GM21390 (cell line): Measurements from ENCODE around the gene COPS9.

Experiments used
- ATAC-seq: cut with Tn5 transposase; IDR thresholded peaks from one replicate; pipeline ENCODE4 v1.9.1; 2021; ENCODE audit not compliant: unreplicated experiment

COPS9 gene

DNA sequence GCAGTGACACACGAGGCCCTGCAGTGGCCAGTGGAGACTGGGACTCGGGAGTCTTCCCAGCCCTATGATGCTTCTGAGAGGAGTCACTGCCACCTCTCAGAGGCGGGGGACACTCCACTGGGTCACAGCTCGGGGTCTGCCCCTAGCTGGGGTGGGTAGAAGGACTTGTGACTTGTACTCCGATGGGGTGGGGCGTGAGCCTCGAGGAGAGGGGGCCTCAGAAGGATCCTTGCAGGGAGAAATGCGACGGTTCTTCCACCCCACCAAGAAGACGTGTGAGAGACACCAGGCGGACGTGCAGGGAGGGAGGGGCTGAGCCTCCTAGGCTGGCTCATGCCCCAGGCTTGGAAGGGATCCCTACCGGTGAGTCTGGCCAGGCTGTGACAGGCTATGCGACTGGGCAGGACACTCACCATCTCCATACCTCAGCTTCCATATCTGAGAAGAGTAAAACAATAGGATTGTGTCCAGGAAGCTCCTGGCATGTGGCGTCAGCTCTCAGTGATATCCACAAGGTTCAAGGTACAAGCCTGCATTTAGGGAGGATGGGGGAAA is 15.4 kb upstream of the COPS9 start:
- no peak for ATAC-seq

- ATAC-seq, result no peak
Observed at GRCh38 chr2:240149943-240150784, 14.1 kb upstream of the COPS9 start.

DNA sequence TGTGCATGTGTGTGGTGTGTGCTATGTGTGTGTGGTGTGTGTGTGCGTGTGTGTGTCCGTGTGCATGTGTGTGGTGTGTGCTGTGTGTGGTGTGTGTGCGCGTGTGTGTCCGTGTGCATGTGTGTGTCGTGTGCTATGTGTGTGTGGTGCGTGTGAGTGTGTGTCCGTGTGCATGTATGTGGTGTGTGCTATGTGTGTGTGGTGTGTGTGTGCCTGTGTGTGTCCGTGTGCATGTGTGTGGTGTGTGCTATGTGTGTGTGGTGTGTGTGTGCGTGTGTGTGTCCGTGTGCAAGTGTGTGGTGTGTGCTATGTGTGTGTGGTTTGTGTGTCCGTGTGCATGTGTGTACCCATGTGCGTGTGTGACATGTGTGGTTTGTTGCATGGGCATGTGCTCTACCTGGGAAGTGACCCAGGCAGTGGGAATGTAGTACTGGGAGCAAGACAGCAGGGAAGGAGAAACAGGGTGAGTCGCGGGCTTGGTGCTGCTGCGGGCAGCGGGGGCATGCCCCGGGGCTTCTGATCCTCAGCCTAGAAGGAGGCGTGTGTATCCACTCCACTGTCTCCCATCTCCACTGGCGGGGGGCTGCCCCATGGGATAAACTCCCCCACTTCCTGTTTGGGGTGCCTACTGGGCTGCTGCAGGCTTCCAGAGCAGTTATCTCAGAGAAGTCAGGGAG is 11.9 kb upstream of the COPS9 start:
- ATAC-seq, result no peak

DNA sequence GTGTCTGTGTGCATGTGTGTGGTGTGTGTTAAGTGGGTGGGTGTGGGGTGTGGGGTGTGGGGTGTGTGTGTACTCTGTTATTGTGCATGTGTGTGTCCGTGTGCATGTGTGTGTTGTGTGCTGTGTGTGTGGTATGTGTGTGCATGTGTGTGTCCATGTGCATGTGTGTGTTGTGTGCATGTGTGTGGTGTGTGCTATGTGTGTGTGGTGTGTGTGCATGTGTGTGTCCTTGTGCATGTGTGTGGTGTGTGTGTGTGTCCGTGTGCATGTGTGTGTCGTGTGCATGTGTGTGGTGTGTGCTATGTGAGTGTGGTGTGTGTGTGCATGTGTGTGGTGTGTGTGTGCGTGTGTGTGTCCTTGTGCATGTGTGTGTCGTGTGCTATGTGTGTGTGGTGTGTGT is 11.3 kb upstream of the COPS9 start:
- ATAC-seq, result no peak

DNA sequence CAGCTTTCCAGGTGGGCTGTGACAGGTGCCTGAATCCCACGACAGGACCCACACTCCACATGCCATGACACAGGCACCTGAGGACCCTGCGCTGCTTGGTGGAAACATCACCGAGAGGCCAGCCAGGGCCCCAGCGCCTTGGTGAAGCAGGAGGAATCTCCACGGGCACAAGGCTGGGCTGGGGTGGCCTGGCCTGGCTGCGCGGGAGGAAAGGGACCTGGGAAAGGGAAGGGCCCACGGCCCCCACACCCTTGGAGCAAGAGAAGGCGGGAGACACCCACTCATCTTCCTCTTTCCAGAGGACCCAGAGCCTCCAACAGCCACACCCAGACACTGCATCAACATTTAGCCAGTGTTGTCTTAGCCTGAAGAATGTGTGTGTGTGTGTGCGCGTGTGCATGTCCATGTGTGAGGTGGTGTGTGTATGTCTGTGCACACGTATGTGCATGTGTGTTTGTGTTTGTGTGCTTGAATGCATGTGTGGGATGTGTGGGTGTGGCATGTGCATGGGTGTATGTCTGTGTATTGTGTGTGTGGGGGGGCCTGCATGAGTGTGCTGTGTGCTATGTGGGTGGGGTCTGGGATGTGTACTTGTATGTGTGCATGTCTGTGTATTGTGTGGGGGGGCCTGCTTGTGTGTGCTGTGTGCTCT is 10.6 kb upstream of the COPS9 start:
- ATAC-seq, result no peak

DNA sequence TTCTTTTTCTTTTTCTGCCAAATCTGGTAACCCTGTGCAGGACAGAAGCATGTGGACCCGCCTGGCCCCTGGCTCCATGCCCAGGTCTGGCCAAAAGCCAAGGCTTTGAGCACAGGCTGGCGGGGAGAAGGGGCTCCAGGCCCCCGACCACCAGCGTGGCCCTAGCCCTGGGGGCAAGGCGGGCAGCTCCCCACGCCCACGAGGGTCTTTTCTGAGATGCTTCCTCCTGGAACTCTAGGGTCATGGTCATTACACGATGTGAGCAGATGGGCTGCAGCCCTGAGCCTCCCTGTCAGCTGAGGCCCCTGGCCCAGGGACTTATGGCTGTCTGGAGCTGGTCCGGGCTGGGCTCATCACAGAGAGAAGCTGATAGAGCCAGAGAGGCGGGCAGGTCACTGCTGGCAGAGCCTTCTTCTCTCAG is 10.0 kb upstream of the COPS9 start:
- ATAC-seq, result no peak

GRCh38 chr2:240145461-240145860 is 9.4 kb upstream of the COPS9 start:
- no peak for ATAC-seq

GRCh38 chr2:240144649-240145261 is 8.7 kb upstream of the COPS9 start:
- ATAC-seq, result no peak

- ATAC-seq, result no peak
Observed at GRCh38 chr2:240143801-240144648, 7.9 kb upstream of the COPS9 start.

DNA sequence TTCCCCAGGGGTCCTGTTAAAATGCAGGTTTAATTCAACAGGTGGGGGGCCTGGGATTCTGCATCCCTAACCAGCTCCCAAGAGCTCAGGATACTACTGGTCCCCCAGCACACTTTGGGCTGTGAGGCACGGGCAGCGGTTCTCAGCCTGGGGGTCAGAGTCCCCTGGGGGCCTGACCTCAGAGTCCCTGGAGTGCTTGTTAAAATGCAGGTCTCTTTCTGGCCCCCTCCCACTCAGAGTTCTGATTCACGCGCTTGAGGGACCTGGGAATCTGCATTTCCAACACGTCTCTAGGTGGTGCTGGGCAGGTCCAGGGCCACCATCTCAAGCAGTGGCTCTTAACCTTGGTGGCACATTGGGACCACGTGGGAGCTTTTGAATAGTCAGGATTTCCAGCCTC is 7.2 kb upstream of the COPS9 start:
- ATAC-seq, result no peak

- no peak for ATAC-seq
Observed at GRCh38 chr2:240142859-240143258, 6.8 kb upstream of the COPS9 start.

GRCh38 chr2:240142256-240142775 is 6.2 kb upstream of the COPS9 start:
- no peak for ATAC-seq

DNA sequence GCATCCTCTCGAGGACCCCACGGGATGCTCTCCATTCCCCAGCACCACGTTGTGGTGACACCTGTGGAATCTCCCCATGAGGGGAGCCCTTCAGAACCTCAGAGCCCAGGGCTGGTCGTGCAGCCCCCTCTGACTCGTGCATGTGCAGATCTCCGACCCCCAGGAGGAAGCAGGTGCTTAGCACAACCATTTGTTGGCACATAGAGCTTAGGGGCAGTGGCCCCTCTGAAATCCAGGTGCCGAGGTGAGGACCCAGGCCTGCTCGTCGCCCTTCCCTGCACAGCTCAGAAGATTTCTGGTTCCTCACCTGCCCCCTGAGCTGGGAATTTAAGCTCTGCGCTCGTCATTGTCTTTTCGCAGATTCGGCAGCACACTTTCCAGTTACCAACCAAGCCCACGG is 5.6 kb upstream of the COPS9 start:
- ATAC-seq, result no peak

DNA sequence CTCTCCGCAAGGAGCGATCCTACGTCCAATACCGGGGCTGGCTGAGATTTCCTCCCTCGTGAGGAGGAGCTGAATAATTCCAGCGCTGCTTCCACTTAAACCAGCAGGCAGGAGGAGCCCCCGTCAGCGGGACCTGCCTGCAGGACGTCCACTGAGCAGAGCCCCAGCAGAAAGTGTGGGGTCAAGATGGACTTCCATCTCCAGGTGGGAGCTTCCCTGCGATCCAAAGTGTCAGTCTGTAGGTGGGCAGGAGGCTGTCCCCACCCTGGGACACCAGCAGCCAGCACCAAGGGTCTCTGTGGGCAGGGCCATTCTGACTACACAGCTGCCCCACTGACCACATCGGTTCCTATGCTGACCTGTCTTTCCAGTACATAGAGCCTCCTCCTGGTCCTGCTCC is 4.8 kb upstream of the COPS9 start:
- ATAC-seq, result no peak

DNA sequence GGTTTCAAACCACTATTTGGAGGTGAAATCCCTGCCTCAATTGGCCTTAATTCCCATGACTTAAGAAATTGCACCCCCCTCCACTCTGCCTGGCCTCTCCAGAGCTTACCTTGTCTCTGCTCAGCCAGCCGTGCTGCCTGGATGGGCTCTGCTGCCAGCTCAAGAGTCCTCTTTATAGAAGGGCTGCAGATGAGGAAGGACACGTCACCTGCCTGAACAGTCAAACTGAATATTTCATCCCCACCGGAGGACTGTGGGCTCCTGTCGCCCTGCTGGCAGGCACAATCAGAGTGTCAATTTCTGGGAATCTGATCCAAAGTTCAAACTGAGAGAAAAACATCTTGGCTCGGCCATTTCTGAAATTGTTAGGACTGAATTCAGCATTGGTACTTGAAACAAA is 4.4 kb upstream of the COPS9 start, which contains the start of gene OTOS:
OTOS (minus strand) TSS at position 148 of the 400 bp plus-strand sequence. CDS start 332 bp downstream, outside the sequence.
- ATAC-seq, result no peak

DNA sequence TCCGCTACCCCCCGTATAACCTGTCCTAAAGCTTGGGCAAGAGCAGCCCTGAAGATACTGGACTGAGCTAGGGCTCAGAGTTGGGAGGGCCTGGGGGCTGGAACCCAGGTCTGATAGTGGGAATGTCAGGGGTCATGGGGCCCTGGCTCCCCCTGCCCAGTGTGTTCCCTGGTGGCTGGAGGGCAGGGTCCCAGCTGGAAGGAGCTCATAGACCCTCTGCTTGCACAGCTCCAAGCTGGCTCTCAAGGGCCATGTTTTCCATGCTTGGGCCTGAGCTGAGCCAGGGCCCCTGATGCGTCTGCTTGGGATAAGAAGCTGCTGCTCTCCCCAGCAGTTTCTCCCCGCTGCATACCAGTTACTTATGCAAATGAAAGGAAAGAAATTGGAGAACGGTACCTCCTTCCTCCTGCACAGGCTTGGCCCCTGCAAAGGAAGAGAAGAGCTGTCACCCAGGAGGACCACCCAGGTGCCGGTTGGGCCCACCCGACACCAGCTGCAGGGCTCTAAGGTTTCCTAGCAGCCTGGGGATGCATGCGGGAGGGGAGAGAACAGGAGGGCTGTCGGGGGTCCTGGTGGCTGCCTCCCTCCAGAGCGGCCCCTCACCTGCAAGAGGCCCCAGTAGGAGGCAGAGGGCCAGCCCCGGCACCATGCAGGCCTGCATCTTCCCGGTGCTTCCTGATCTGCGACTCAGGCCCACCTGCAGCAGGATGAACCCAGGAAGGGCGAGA is 3.7 kb upstream of the COPS9 start:
- no peak for ATAC-seq

DNA sequence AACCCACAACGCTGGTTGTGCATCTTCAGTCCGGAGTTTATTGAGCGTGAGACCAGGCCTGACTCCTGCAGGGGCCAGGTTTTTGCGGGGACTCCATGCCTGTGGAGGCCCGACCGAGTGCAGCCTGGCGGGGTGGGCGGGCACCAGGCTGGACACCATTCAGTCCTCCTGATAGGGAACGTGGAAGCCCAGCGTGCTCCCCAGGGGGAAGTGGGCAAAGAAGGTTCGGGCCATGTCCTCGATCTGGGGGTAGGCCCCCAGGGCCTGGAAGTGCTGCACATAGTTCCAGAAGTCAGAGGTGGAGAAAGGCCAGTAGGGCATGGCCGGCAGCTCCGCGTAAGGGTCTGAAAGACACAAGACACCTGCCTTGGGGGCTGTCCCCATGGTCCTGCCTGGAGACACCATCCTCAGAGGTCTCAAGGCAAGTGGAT is 2.9 kb upstream of the COPS9 start:
- ATAC-seq, result no peak

DNA sequence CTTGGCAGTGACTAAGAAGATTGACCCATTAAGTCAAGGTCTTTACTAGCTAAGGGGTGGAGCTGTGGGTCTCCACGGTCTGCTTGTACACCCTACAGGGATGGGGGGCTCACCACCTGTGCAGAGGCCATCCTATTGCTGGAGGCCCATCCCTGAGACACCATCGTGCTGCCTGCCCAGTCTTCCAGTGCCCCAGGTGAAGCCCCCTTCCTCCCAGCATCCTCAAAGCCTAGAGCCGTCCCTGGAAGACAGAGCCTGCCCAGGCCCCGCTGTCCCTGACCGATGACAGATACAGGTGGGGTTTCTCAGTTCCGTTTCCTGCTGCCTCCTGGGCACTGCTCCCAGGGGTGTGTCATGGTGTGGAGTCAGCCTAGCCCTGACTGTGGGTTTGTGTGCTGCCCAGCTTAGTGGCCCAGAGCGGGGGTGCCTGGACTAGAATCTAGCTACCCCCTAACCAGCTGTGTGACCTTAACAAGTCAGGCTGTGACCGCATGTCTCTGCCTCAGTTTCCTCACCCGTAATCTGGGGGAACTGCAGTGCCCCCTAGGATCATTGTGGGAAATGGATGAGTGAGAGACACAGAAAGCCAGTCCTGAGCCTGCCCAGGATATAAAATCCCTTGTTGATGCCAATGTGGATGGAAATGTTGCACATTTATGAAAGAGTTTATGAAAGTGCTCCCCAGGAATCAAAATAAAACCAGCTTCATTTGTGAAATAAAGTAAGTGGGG is 2.3 kb upstream of the COPS9 start:
- no peak for ATAC-seq
